HepG2 (cell line): ENCODE data around the gene RASA2. TPM values are rescaled to one million over a fixed set of nuclear protein-coding genes. Genes with fewer than 3 reads are reported as not detected.
A peak's percentile ranks its signal among the peaks of the same experiment; 100 is the strongest.

ENCODE experiments used
- ATAC-seq: fragments of 200-7000 bp; cut with Tn5 transposase; 3 replicates; pipeline ENCODE4 v1.9.1; 2020; ENCODE audit warnings: mild to moderate bottlenecking, moderate library complexity
- BruUV-seq: library from RNA; stranded (reverse); fragments of 400-500 nt; replicated peaks from 2 replicates; lab custom pipeline; 2021; lab: Mats Ljungman, UMichigan
- CTCF ChIA-PET: fragments of 300-600 bp; formaldehyde crosslinking; extraction: SDS; loops from one replicate; lab custom pipeline; 2021; ENCODE audit warnings: low total read pairs, inconsistent platforms, low intra/inter-chr PET ratio; lab: Yijun Ruan, JAX
- POLR2A ChIA-PET: fragments of 350-600 bp; sonication (Branson Sonifier 250); formaldehyde crosslinking; loops from one replicate; lab custom pipeline; 2020; ENCODE audit warnings: antibody characterized with exemption, inconsistent platforms; lab: Yijun Ruan, JAX
- DNase-seq: peaks from one replicate; pipeline ENCODE4 v3.0.0-alpha.2; 2015; ENCODE audit warnings: low spot score
- FAIRE-seq: peaks from 3 replicates; lab custom pipeline; 2011; peaks lifted over from hg19 to GRCh38; lab: Jason Lieb, UNC
- H2AFZ ChIP-seq: one replicate; pipeline ENCODE4 v1.6.1; 2011; ENCODE audit warnings: low read length, inconsistent platforms
- H3K27ac ChIP-seq: fragments of 300-600 bp; 3 replicates; pipeline ENCODE4 v1.8.0; 2011; ENCODE audit warnings: mixed run types, mild to moderate bottlenecking, mixed read lengths, low read length, inconsistent platforms; ENCODE audit not compliant: insufficient read depth; ENCODE audit errors: extremely low read length
- H3K27me3 ChIP-seq, 2 experiments: fragments of 200-600 bp in 1 of 2; 2 replicates in 1 of 2; 3 replicates in 1 of 2; pipeline versions ENCODE4 v1.6.0 to v1.8.0; 2011; ENCODE audit warnings: low read length in 2 of 2, mild to moderate bottlenecking in 2 of 2, moderate library complexity in 2 of 2, inconsistent platforms in 1 of 2; ENCODE audit not compliant: insufficient read depth in 2 of 2, control insufficient read depth in 1 of 2
- H3K36me3 ChIP-seq, 2 experiments: fragments of 200-600 bp in 1 of 2; replicated peaks in 1 of 2; 2 replicates in 1 of 2; 3 replicates in 1 of 2; pipeline versions ENCODE4 v1.5.1 to v1.8.0; 2011; ENCODE audit warnings: low read length in 2 of 2, inconsistent platforms in 1 of 2; ENCODE audit not compliant: insufficient read depth in 2 of 2, control insufficient read depth in 1 of 2
- H3K4me1 ChIP-seq: 2 replicates; pipeline ENCODE4 v1.5.1; 2012; ENCODE audit warnings: low read length, inconsistent platforms; ENCODE audit not compliant: insufficient read depth
- H3K4me2 ChIP-seq: 2 replicates; pipeline ENCODE4 v1.6.0; 2011; ENCODE audit warnings: low read depth, low read length, inconsistent platforms
- H3K4me3 ChIP-seq, 3 experiments: fragments of 200-600 bp in 1 of 3; sonication (generic), shearing (Covaris generic) in 1 of 3; replicated peaks in 1 of 3; 2 replicates each; pipeline ENCODE4 v1.5.1; 2011 to 2016; ENCODE audit warnings: low read length in 3 of 3, inconsistent platforms in 2 of 3, low read depth in 2 of 3, mild to moderate bottlenecking in 2 of 3, control low read depth in 1 of 3, mixed read lengths in 1 of 3; ENCODE audit not compliant: insufficient read depth in 1 of 3
- H3K79me2 ChIP-seq: one replicate; pipeline ENCODE4 v1.6.1; 2011; ENCODE audit warnings: low read length, inconsistent platforms; ENCODE audit not compliant: insufficient read depth
- H3K9ac ChIP-seq: 2 replicates; pipeline ENCODE4 v1.6.0; 2011; ENCODE audit warnings: mild to moderate bottlenecking, low read depth, low read length, inconsistent platforms; ENCODE audit not compliant: insufficient read depth
- H3K9me3 ChIP-seq: 2 replicates; pipeline ENCODE4 v1.5.1; 2012; ENCODE audit warnings: mild to moderate bottlenecking, low read length
- H4K20me1 ChIP-seq: 2 replicates; pipeline ENCODE4 v1.6.0; 2011; ENCODE audit warnings: inconsistent platforms, mild to moderate bottlenecking, low read length, moderate library complexity; ENCODE audit not compliant: insufficient read depth
- HDAC6 ChIP-seq: fragments of 200-600 bp; sonication (generic); IDR thresholded peaks from 2 replicates; pipeline ENCODE4 v1.7.0; 2017; ENCODE audit warnings: mild to moderate bottlenecking, antibody characterized with exemption, low read length, low read depth
- HIVEP1 ChIP-seq: sonication (generic); formaldehyde crosslinking; IDR thresholded peaks from 2 replicates; pipeline ENCODE4 v1.4.0; 2020; ENCODE audit warnings: mild to moderate bottlenecking, missing genetic modification reagents
- KDM3A ChIP-seq: IDR thresholded peaks from 2 replicates; pipeline ENCODE4 v1.6.1; 2018; ENCODE audit warnings: low read depth, missing compliant biosample characterization
- SMC3 ChIP-seq: IDR thresholded peaks from 2 replicates; pipeline ENCODE4 v1.6.1; 2011; ENCODE audit warnings: low read length, improper control_type of control experiment
- SOX6 ChIP-seq, 2 experiments: fragments of 450-650 bp in 1 of 2; sonication (generic) in 1 of 2; formaldehyde crosslinking in 1 of 2; IDR thresholded peaks; 2 replicates each; pipeline versions ENCODE4 v1.4.0 to v1.6.1; 2017 to 2020; ENCODE audit warnings: antibody characterized with exemption in 1 of 2, mild to moderate bottlenecking in 1 of 2, missing genetic modification reagents in 1 of 2
- STAG1 ChIP-seq: sonication (generic); formaldehyde crosslinking; IDR thresholded peaks from 2 replicates; pipeline ENCODE4 v1.4.0; 2020; ENCODE audit warnings: missing genetic modification reagents
- ZNF468 ChIP-seq: sonication (generic); formaldehyde crosslinking; IDR thresholded peaks from 2 replicates; pipeline ENCODE4 v1.8.0; 2022; ENCODE audit warnings: mild to moderate bottlenecking, moderate library complexity, missing genetic modification reagents
- ZNF724P ChIP-seq: sonication (generic); formaldehyde crosslinking; IDR thresholded peaks from 2 replicates; pipeline ENCODE4 v1.8.0; 2022; ENCODE audit warnings: missing genetic modification reagents, borderline replicate concordance
- WGBS: methylation state at CpG from one replicate; pipeline ENCODE4 v1.1.6; 2017; ENCODE audit warnings: low lambda C conversion rate; 5-methylcytosine and 5-hydroxymethylcytosine counted together
- in situ Hi-C: cut with HindIII; loops from 2 replicates; pipeline ENCODE4 v1.10.0; 2017; ENCODE audit warnings: low pct_unique_long_range_greater_than_20kb; ENCODE audit not compliant: extremely low pct_ligation_motif_present
- intact Hi-C: fragments of 100-400 bp; cut with micrococcal nuclease; formaldehyde crosslinking; loops from one replicate; pipeline ENCODE4 v1.10.0; 2022; ENCODE audit not compliant: unreplicated experiment
- polyA plus RNA-seq, 8 experiments: library from polyadenylated mRNA; depleted of rRNA in 3 of 8; stranded (reverse) in 7 of 8; unstranded in 1 of 8; fragments of >200 nt; fragmentation: Illumina TruSeq in 4 of 8; extraction: Trizol in 4 of 8; gene quantifications; 2 replicates each; pipeline versions ENCODE4 v1.2.1 to v1.2.3, GENCODE V29; 2011 to 2016; ENCODE audit warnings: low read depth in 4 of 8, missing spikeins in 1 of 8, mixed read lengths in 1 of 8; ENCODE audit not compliant: insufficient read depth in 1 of 8
- total RNA-seq, 5 experiments: library from RNA; depleted of rRNA; stranded (reverse); fragments of >200 nt; fragmentation: Illumina TruSeq; extraction: Trizol; gene quantifications; 2 replicates each; pipeline ENCODE4 v1.2.3, GENCODE V29; 2016; ENCODE audit warnings: low read depth in 1 of 5
- TF ChIP-seq, protein P1 (sequence below): sonication (generic); formaldehyde crosslinking; IDR thresholded peaks from 2 replicates; pipeline ENCODE4 v1.5.0; 2020; ENCODE audit warnings: mild to moderate bottlenecking, missing genetic modification reagents, moderate library complexity

The RASA2 gene
- total and polyA plus RNA-seq, 2 of the 13 experiments (the other 11 are each of a cell fraction or from before 2014, with no cell fraction given), result 5.4 to 8.5 TPM

DNA sequence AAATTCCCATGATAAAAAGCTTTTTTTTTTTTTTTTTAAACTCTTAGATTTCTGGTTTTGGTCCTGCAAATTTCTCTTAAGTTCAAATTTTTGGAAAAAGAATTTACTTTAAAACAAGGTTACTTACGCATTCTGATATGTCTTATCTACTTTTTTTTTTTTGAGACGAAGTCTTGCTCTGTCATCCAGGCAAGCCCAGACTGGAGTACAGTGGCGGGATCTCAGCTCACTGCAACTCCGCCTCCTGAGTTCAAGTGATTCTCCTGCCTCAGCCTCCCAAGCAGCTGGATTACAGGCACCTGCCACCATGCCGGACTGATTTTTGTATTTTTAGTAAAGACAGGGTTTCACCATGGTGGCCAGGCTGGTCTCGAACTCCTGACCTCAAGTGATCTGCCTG, 83.2 kb downstream of the RASA2 start:
- no peak for TF ChIP-seq SOX6 (IDR thresholded peaks at IDR 0.05)
- TF ChIP-seq SOX6 (CRISPR knock-in tag; IDR thresholded peaks at IDR 0.05), result no peak
- TF ChIP-seq ZNF468 (CRISPR knock-in tag), result no peak
- TF ChIP-seq ZNF724P, result no peak
- no peak for TF ChIP-seq KDM3A (CRISPR knock-in tag)
- CTCF ChIA-PET, result no interaction called here
- no peak for DNase-seq
- no peaks in the 10 kb centered on the region for H3K9me3 ChIP-seq
- no peaks in the 10 kb centered on the region for H3K27me3 ChIP-seq
- no peak overlapping the region for H3K4me3 ChIP-seq
- H3K9ac ChIP-seq, result no peak overlapping the region
- POLR2A ChIA-PET, result no interaction called here
- H3K79me2 ChIP-seq, result no peaks in the 10 kb centered on the region
- 97% methylated on average over 6 of the region's 6 CpGs for WGBS
- no peak overlapping the region for H3K4me2 ChIP-seq
- no peaks in the 10 kb centered on the region for H4K20me1 ChIP-seq
- intact Hi-C loops (no loop called here), in situ Hi-C loops (no loop called here)
- no peak for FAIRE-seq
- ATAC-seq, result no peak
- H2AFZ ChIP-seq, result no peak overlapping the region
- no TSS peak for BruUV-seq
- no peak overlapping the region for H3K27ac ChIP-seq
- peaks cover 5 to 46% of the 10 kb centered on the region in 2 experiments for H3K36me3 ChIP-seq
- no peaks in the 10 kb centered on the region for H3K4me1 ChIP-seq

DNA sequence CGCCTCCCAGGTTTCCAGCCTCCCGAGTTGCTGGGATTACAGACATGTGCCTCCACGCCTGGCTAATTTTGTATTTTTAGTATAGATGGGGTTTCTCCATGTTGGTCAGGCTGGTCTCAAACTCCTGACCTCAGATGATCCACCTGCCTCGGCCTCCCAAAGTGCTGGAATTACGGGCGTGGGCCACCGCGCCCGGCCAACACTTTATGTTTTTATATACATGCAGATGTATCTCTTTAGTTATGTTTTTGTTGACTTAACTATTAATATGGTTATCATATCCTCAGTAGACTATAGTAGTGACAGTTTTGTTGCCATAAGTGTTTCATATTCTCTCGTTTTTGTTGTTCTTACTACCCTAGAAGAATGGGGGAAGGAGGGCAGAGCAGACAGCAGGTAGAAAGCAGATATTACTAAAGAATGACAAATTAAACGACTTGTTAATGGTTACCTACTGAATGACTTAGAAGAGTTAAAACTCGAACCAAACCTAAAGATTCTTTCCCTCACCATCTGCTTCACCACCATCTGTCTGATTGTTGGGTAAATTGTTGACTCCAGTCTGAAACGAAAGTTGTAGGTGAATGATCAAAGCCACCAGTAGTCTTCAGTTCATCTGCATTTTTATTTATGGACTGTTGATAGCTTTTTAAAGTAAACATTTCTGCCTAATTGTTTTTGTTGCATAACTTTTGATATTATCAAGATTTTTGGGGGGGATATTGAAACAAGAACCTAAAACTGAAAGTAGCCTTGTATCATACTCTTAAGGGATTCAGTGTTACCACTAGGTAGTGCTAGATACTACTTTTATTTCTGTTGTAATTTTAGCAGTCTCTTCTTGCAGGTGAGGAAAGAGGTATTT, 89.3 kb downstream of the RASA2 start:
- in situ Hi-C loops, result no loop called here
- peaks cover 8 to 47% of the 10 kb centered on the region in 2 experiments for H3K36me3 ChIP-seq
- H3K4me3 ChIP-seq, result no peak overlapping the region
- TF ChIP-seq, protein P1, sequence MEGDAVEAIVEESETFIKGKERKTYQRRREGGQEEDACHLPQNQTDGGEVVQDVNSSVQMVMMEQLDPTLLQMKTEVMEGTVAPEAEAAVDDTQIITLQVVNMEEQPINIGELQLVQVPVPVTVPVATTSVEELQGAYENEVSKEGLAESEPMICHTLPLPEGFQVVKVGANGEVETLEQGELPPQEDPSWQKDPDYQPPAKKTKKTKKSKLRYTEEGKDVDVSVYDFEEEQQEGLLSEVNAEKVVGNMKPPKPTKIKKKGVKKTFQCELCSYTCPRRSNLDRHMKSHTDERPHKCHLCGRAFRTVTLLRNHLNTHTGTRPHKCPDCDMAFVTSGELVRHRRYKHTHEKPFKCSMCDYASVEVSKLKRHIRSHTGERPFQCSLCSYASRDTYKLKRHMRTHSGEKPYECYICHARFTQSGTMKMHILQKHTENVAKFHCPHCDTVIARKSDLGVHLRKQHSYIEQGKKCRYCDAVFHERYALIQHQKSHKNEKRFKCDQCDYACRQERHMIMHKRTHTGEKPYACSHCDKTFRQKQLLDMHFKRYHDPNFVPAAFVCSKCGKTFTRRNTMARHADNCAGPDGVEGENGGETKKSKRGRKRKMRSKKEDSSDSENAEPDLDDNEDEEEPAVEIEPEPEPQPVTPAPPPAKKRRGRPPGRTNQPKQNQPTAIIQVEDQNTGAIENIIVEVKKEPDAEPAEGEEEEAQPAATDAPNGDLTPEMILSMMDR, result peak; percentile 36
- no peak for TF ChIP-seq HIVEP1 (CRISPR knock-in tag)
- peak; percentile 22; the same call in 1 of the 2 replicates for TF ChIP-seq SMC3
- peak; percentile 57 for TF ChIP-seq STAG1 (CRISPR knock-in tag)
- TF ChIP-seq HDAC6, result no peak
- ATAC-seq, result peak; percentile 61; the same call in 2 of the 3 replicates
- H2AFZ ChIP-seq, result no peak overlapping the region
- FAIRE-seq, result no peak
- H3K79me2 ChIP-seq, result no peaks in the 10 kb centered on the region
- no peak overlapping the region for H3K27ac ChIP-seq
- no peaks in the 10 kb centered on the region for H3K4me1 ChIP-seq
- CTCF ChIA-PET, result interaction anchor here (2.4 kb wide), 1 partner anchor 337 kb away, joined by 12 read pairs; no protein-coding TSS in a partner anchor
- POLR2A ChIA-PET, result no interaction called here
- no peak overlapping the region for H3K9ac ChIP-seq
- intact Hi-C loops, result loop anchor here (1.0 to 5.0 kb wide), 2 partner anchors 71 to 337 kb away; no protein-coding TSS in a partner anchor
- no peaks in the 10 kb centered on the region for H3K9me3 ChIP-seq
- BruUV-seq, result no TSS peak
- no peaks in the 10 kb centered on the region for H4K20me1 ChIP-seq
- 86% methylated on average over 13 of the region's 13 CpGs for WGBS
- H3K4me2 ChIP-seq, result no peak overlapping the region
- peak; percentile 7 for DNase-seq
- no peaks in the 10 kb centered on the region for H3K27me3 ChIP-seq
